SU-DHL-6 (cell line): ENCODE results near the gene YY1AP1.

Experiments used
- H2AFZ ChIP-seq: fragments of 200-600 bp; sonication (generic); 2 replicates; pipeline ENCODE4 v1.6.1; 2014; ENCODE audit warnings: low read depth, mild to moderate bottlenecking, moderate library complexity, mixed read lengths, antibody characterized with exemption, low read length; ENCODE audit not compliant: severe bottlenecking
- H3F3A ChIP-seq: fragments of 200-600 bp; shearing (Covaris generic); 2 replicates; pipeline ENCODE4 v1.6.0; 2016; ENCODE audit warnings: antibody characterized with exemption, mild to moderate bottlenecking; ENCODE audit not compliant: insufficient read depth
- H3K27ac ChIP-seq: fragments of 200-600 bp; sonication (generic); 2 replicates; pipeline ENCODE4 v1.5.1; 2016; ENCODE audit warnings: low read depth, mild to moderate bottlenecking, low read length, moderate library complexity, mixed read lengths
- H3K27me3 ChIP-seq: fragments of 200-600 bp; sonication (generic), shearing (Covaris generic); 2 replicates; pipeline ENCODE4 v1.6.0; 2014; ENCODE audit warnings: mild to moderate bottlenecking, low read length
- H3K36me3 ChIP-seq: fragments of 200-600 bp; sonication (generic); 2 replicates; pipeline ENCODE4 v1.6.1; 2014; ENCODE audit warnings: mild to moderate bottlenecking, low read length, mixed read lengths
- H3K4me2 ChIP-seq: fragments of 300-600, 200-600 bp; shearing (Covaris generic), sonication (generic); 2 replicates; pipeline ENCODE4 v1.6.0; 2014; ENCODE audit warnings: low read length, low read depth, mild to moderate bottlenecking; ENCODE audit not compliant: poor library complexity, severe bottlenecking
- H3K4me3 ChIP-seq: fragments of 200-600 bp; sonication (generic); 2 replicates; pipeline ENCODE4 v1.5.1; 2014; ENCODE audit warnings: antibody characterized with exemption, low read length, mild to moderate bottlenecking, mixed read lengths; ENCODE audit not compliant: insufficient read depth, poor library complexity, severe bottlenecking
- H3K79me2 ChIP-seq: fragments of 200-600 bp; sonication (generic); 2 replicates; pipeline ENCODE4 v1.6.1; 2014; ENCODE audit warnings: mild to moderate bottlenecking, low read length, moderate library complexity; ENCODE audit not compliant: insufficient read depth
- H3K9ac ChIP-seq: fragments of 200-600 bp; sonication (generic); 2 replicates; pipeline ENCODE4 v1.7.0; 2014; ENCODE audit warnings: mild to moderate bottlenecking, low read length
- H3K9me2 ChIP-seq: fragments of 200-600 bp; sonication (generic); replicated peaks from 2 replicates; pipeline ENCODE4 v1.6.1; 2014; ENCODE audit warnings: low read length; ENCODE audit not compliant: insufficient read depth
- H3K9me3 ChIP-seq: fragments of 200-600 bp; sonication (generic); 2 replicates; pipeline ENCODE4 v1.6.1; 2014; ENCODE audit warnings: low read length, mixed read lengths; ENCODE audit not compliant: insufficient read depth
- H4K20me1 ChIP-seq: fragments of 200-600 bp; sonication (generic); 2 replicates; pipeline ENCODE4 v1.6.1; 2014; ENCODE audit warnings: low read depth, mild to moderate bottlenecking, antibody characterized with exemption, low read length, moderate library complexity, mixed read lengths
- EZH2phosphoT487 ChIP-seq: fragments of 200-600 bp; sonication (generic), shearing (Covaris generic); conservative IDR thresholded peaks from 2 replicates; pipeline ENCODE4 v1.6.1; 2018; ENCODE audit warnings: mild to moderate bottlenecking, antibody characterized with exemption, low read length, moderate library complexity, mixed read lengths
- TF ChIP-seq, protein P1 (sequence below): fragments of 200-600 bp; sonication (generic); IDR thresholded peaks from one replicate; pipeline ENCODE4 v1.5.1; 2017; ENCODE audit warnings: antibody characterized with exemption, mild to moderate bottlenecking, low read length, moderate library complexity; ENCODE audit not compliant: insufficient read depth, poor library complexity, severe bottlenecking

Gene YY1AP1

DNA sequence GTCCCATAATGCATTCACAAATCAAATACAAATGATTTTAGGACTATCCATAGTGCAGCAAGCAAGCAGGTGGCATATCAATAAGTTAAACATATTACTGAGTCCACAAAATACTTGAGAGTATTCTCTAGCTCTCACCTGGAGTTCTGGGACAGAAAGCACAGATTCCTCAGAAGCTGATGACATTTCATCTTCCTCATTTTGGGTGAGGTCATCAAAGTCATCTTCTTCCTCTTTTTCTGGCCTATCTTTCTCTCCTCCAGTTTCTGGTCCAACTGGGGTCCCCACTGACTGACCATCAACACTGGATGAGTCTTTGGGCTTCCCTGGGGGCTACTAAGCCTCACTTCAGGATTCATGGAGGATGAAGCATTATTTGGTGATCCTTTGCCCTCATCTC, 38.9 kb downstream of the YY1AP1 start:
- Histone ChIP-seq H3K9ac (no peak overlapping the region), H2AFZ (no peak overlapping the region), H4K20me1 (no peaks in the 10 kb centered on the region), H3K9me2 (no peaks in the 10 kb centered on the region), H3K36me3 (no peaks in the 10 kb centered on the region), H3K27ac (no peak overlapping the region), H3F3A (no peaks in the 10 kb centered on the region), H3K79me2 (no peaks in the 10 kb centered on the region), H3K27me3 (no peaks in the 10 kb centered on the region), H3K4me2 (no peak overlapping the region), H3K4me3 (no peak overlapping the region), H3K9me3 (no peaks in the 10 kb centered on the region)
- TF ChIP-seq EZH2phosphoT487 = no peak
- TF ChIP-seq, protein P1, sequence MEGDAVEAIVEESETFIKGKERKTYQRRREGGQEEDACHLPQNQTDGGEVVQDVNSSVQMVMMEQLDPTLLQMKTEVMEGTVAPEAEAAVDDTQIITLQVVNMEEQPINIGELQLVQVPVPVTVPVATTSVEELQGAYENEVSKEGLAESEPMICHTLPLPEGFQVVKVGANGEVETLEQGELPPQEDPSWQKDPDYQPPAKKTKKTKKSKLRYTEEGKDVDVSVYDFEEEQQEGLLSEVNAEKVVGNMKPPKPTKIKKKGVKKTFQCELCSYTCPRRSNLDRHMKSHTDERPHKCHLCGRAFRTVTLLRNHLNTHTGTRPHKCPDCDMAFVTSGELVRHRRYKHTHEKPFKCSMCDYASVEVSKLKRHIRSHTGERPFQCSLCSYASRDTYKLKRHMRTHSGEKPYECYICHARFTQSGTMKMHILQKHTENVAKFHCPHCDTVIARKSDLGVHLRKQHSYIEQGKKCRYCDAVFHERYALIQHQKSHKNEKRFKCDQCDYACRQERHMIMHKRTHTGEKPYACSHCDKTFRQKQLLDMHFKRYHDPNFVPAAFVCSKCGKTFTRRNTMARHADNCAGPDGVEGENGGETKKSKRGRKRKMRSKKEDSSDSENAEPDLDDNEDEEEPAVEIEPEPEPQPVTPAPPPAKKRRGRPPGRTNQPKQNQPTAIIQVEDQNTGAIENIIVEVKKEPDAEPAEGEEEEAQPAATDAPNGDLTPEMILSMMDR = no peak

DNA sequence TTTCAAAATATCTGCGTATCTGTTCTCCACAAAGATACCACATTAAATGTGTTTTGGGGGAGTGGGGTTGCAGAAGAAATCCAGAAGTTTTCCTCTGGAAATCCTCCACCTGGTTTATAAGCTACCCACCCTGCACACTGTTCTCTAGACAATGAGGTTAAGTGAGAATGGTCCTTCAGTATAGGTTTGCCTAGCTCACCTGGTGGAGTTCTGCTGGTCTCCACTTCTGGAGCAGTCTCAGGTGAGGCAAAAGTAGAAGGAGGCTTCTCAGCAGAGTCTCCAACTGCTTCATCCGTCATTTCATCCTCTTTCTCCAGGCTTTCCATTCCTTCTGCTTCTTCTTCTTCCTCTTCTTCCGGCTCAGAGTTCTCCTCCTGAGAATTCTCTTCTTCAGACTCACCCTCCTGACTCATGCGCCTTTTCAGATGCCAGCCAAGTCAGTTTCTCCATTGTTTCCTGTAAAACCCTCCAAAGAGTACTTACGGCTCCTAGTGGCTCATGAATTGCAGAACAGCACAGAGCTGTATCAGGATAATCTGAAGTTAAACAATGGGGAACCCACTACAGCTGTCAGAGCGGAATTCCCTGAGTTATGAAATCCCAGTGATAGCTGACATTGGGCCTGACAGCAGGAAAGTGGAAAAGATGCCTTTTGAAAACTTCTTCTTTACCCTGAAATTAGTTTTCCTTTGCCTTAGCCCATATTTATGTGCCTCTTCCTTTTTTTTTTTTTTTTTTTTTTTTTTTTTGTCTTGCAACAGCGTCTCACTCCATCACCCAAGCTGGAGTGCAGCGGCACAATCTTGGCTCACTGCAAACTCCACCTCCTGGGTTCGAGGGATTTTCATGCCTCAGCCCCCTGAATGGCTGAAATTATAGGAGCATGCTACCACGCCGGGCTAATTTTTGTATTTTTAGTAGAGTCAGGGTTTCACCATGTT, 40.1 kb downstream of the YY1AP1 start:
- H3K4me2 ChIP-seq = no peak overlapping the region

DNA sequence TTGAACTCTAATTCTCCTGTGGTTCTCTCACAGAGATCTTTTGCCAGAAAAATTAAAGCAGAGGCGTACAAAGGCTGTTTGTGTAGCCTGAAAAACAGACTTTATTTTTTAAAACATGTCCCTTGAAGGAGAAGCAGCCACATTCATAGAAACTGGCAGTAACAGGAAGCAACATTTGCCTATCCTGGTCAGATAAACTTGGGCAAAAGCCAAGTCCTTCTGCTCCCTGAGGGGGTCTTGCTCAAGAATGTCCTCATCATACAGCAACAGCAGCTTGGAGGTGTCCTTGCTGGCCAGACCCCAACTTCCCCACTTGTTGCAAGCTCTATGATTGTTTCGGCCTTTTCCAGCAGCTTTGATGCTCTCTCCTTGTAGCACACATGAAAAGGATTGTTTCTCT, 42.3 kb downstream of the YY1AP1 start:
- H4K20me1 ChIP-seq = no peaks in the 10 kb centered on the region
- no peak overlapping the region for H3K27ac ChIP-seq
- H3K79me2 ChIP-seq = no peaks in the 10 kb centered on the region
- no peak overlapping the region for H2AFZ ChIP-seq
- TF ChIP-seq, protein P1 = no peak
- no peak for TF ChIP-seq EZH2phosphoT487
- no peaks in the 10 kb centered on the region for H3F3A ChIP-seq
- no peak overlapping the region for H3K9ac ChIP-seq
- H3K9me3 ChIP-seq = peaks cover 16% of the 10 kb centered on the region; the same call in 1 of the 2 replicates
- H3K9me2 ChIP-seq = no peaks in the 10 kb centered on the region
- no peak overlapping the region for H3K4me2 ChIP-seq
- H3K4me3 ChIP-seq = no peak overlapping the region
- H3K36me3 ChIP-seq = no peaks in the 10 kb centered on the region
- no peaks in the 10 kb centered on the region for H3K27me3 ChIP-seq

More for the DNA sequence above, 40.1 kb downstream of the YY1AP1 start:
- Histone ChIP-seq H4K20me1 (no peaks in the 10 kb centered on the region), H3K27me3 (no peaks in the 10 kb centered on the region), H3K9me2 (no peaks in the 10 kb centered on the region), H3K36me3 (no peaks in the 10 kb centered on the region), H3K9ac (no peak overlapping the region), H3K27ac (no peak overlapping the region), H3K9me3 (peaks cover 3% of the 10 kb centered on the region; the same call in 1 of the 2 replicates), H3F3A (no peaks in the 10 kb centered on the region), H2AFZ (no peak overlapping the region), H3K79me2 (no peaks in the 10 kb centered on the region), H3K4me3 (no peak overlapping the region)
- TF ChIP-seq, protein P1 = no peak
- TF ChIP-seq EZH2phosphoT487 = no peak
